ENCODE data around the gene ARHGEF16.

The ARHGEF16 gene

DNA sequence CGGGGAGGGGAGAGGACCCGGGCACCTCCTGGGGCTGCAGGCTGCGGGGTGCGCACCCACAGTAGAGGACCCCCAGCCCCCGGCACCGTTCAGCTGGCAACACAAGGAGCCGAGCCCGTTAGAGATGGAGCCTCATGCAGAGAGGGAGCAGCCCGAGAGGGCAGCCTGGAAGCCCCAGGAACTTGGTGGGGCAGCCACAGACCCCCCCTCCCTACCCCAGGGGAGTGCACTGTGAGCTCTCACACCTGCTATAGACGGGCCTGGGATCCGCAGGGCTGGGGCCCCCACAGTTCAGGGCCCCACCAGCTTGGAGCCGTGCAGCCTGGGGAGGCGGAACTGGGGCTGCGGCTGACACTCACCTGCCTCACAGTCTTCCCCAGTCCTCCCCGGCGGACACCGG, 47.0 kb downstream of the ARHGEF16 start:
- Histone ChIP-seq H3K27ac (no peak overlapping the region), H3K27me3 (ENCODE audit: insufficient read depth, low read depth) (peaks cover 68% of the 10 kb centered on the region), H3K4me2 (no peak overlapping the region), H3K36me3 (ENCODE audit: insufficient read depth) (no peaks in the 10 kb centered on the region), H2AFZ (ENCODE audit: low read depth) (no peak overlapping the region), H3K9ac (no peak overlapping the region), H3K4me1 (ENCODE audit: low read depth, poor library complexity, severe bottlenecking) (no peaks in the 10 kb centered on the region), H3K4me3 (IDR thresholded peaks at IDR 0.05; ENCODE audit: insufficient read depth, low read depth, low read length) (no peak overlapping the region), H4K20me1 (ENCODE audit: insufficient read depth) (no peaks in the 10 kb centered on the region), H3K79me2 (ENCODE audit: insufficient read depth, low read depth) (no peaks in the 10 kb centered on the region)
- TF ChIP-seq, protein P1, sequence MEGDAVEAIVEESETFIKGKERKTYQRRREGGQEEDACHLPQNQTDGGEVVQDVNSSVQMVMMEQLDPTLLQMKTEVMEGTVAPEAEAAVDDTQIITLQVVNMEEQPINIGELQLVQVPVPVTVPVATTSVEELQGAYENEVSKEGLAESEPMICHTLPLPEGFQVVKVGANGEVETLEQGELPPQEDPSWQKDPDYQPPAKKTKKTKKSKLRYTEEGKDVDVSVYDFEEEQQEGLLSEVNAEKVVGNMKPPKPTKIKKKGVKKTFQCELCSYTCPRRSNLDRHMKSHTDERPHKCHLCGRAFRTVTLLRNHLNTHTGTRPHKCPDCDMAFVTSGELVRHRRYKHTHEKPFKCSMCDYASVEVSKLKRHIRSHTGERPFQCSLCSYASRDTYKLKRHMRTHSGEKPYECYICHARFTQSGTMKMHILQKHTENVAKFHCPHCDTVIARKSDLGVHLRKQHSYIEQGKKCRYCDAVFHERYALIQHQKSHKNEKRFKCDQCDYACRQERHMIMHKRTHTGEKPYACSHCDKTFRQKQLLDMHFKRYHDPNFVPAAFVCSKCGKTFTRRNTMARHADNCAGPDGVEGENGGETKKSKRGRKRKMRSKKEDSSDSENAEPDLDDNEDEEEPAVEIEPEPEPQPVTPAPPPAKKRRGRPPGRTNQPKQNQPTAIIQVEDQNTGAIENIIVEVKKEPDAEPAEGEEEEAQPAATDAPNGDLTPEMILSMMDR (conservative IDR thresholded peaks at IDR 0.05; ENCODE audit: low read depth, low read length), result no peak

DNA sequence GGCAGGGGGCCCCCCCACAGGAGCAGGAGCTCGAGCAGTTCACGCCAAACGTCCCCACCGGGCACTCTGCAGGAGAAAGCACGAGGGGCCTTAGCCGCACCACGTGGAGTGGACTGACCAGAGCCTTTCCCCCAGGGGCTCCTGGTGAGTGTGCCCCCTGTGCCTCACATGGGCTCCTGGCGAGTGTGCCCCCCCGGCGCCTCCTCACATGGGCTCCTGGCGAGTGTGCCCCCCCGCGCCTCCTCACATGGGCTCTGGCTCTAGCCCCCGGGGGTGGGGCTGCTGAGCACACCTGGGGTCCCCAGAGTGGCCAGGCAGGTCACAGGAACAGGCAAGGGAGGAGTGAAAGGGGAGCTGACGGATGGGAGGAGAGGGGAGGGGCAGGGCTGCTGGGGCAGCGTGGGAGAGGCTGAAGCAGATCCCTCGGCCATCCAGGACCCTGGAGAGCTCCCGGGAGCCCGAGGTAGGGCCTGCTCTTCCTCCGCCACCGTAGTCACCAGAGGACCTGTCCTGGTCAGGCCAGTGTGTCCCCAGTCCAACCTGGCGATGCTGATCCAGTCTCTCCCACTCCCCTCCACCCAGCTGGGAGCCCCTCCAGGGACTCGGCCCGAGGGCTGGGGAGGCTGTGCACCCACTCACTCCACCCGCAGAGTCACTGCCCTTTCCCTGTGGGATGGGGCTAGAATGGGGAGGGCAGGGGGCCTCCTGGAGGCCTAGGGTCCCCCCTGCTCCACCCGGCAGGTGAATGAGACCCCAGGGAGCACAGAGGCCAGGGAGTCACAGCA, 47.6 kb downstream of the ARHGEF16 start:
- TF ChIP-seq, protein P1 (conservative IDR thresholded peaks at IDR 0.05; ENCODE audit: low read depth, low read length), result no peak
- Histone ChIP-seq H3K9ac (no peak overlapping the region), H3K79me2 (ENCODE audit: insufficient read depth, low read depth) (no peaks in the 10 kb centered on the region), H3K4me2 (no peak overlapping the region), H3K4me3 (IDR thresholded peaks at IDR 0.05; ENCODE audit: insufficient read depth, low read depth, low read length) (no peak overlapping the region), H4K20me1 (ENCODE audit: insufficient read depth) (no peaks in the 10 kb centered on the region), H3K36me3 (ENCODE audit: insufficient read depth) (no peaks in the 10 kb centered on the region), H2AFZ (ENCODE audit: low read depth) (no peak overlapping the region), H3K27me3 (ENCODE audit: insufficient read depth, low read depth) (peaks cover 68% of the 10 kb centered on the region), H3K27ac (no peak overlapping the region), H3K4me1 (ENCODE audit: low read depth, poor library complexity, severe bottlenecking) (no peaks in the 10 kb centered on the region)

DNA sequence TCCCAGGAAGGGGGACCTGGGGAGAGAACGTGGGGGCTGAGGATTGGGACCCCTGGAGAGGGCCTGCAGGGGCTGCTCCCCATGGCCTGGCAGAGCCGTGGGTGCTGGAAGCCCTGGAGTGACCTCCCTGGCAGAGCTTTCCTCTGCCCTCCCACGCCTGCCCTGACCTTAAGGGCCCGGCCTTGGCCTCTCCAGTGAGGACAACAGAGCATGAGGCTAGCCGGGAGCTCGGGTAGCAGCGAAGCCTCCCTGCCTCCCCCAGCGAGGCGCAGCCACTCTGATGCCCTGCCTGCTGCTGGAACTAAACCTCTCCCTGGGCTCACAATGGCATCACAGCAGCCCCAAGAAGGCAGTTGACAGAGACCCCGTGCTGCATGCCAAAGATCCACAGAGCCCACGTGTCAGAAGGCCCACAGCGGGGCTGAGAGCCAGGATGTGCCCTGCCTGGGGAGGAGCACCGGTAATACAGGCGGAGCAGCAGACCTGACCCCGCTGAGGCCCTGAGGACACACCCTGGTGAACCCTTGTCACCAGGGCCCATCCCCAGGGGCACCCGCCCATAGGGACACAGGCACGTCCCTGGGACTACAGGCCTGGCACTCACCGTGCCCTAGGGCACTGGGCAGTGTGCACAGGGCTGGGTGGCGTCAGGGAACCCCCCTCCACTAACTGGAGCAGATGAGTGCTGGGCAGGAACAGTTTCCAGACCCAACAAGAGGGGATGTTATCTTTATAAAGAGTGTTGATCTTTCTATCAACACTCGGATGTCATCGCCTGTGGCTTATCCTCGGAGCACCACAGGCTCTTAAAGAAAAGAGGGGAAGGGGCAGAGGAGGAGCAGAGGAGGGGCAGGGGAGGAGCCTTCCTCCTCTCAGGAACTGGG, 48.4 kb downstream of the ARHGEF16 start:
- no peaks in the 10 kb centered on the region for H3K4me1 ChIP-seq (ENCODE audit: low read depth, poor library complexity, severe bottlenecking)
- no peak overlapping the region for H3K9ac ChIP-seq
- no peak overlapping the region for H3K27ac ChIP-seq
- H3K27me3 ChIP-seq (ENCODE audit: insufficient read depth, low read depth), result peaks cover 68% of the 10 kb centered on the region
- no peaks in the 10 kb centered on the region for H3K79me2 ChIP-seq (ENCODE audit: insufficient read depth, low read depth)
- H3K4me2 ChIP-seq, result no peak overlapping the region
- H3K4me3 ChIP-seq (IDR thresholded peaks at IDR 0.05; ENCODE audit: insufficient read depth, low read depth, low read length), result no peak overlapping the region
- H2AFZ ChIP-seq (ENCODE audit: low read depth), result no peak overlapping the region
- no peaks in the 10 kb centered on the region for H4K20me1 ChIP-seq (ENCODE audit: insufficient read depth)
- TF ChIP-seq, protein P1 (conservative IDR thresholded peaks at IDR 0.05; ENCODE audit: low read depth, low read length), result no peak
- no peaks in the 10 kb centered on the region for H3K36me3 ChIP-seq (ENCODE audit: insufficient read depth)

DNA sequence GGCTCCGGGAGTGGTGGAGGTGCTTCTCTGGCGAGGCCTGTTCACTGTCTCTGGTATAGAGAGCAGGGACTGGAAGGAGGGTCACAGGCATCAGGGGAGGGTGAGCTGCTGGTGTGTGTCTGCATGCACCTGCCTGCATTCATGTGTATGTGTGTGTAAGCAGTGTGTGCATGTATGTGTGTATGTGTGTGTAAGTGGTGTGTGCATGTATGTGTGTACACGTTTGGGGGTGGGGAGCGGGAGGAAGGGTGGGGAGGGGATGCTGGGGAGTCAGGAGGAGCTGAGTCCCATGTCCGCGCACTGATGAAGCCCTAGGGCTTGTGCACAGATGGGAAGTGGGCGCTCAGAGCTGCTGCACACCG, 49.0 kb downstream of the ARHGEF16 start:
- no peak overlapping the region for H3K27ac ChIP-seq
- no peaks in the 10 kb centered on the region for H4K20me1 ChIP-seq (ENCODE audit: insufficient read depth)
- no peaks in the 10 kb centered on the region for H3K4me1 ChIP-seq (ENCODE audit: low read depth, poor library complexity, severe bottlenecking)
- no peak overlapping the region for H3K9ac ChIP-seq
- H3K4me3 ChIP-seq (IDR thresholded peaks at IDR 0.05; ENCODE audit: insufficient read depth, low read depth, low read length), result no peak overlapping the region
- H3K27me3 ChIP-seq (ENCODE audit: insufficient read depth, low read depth), result peaks cover 62% of the 10 kb centered on the region
- no peak overlapping the region for H2AFZ ChIP-seq (ENCODE audit: low read depth)
- TF ChIP-seq, protein P1 (conservative IDR thresholded peaks at IDR 0.05; ENCODE audit: low read depth, low read length), result no peak
- no peaks in the 10 kb centered on the region for H3K36me3 ChIP-seq (ENCODE audit: insufficient read depth)
- no peaks in the 10 kb centered on the region for H3K79me2 ChIP-seq (ENCODE audit: insufficient read depth, low read depth)
- no peak overlapping the region for H3K4me2 ChIP-seq
